Activated naive CD4-positive, alpha-beta T cell treated with anti-CD3 and anti-CD28 coated beads for 36 hours (primary cell): ENCODE measurements around the gene VIM. TPM values are rescaled to one million over a fixed set of nuclear protein-coding genes. Genes with fewer than 3 reads are reported as not detected.
A peak's percentile ranks its signal among the peaks of the same experiment; 100 is the strongest.

Experiments used
- CTCF ChIA-PET: fragments of 350-600 bp; sonication (Branson Sonifier 250); formaldehyde crosslinking; loops from one replicate; lab custom pipeline; 2021; ENCODE audit warnings: antibody characterized with exemption; lab: Charles Lee
- DNase-seq: peaks from one replicate; pipeline ENCODE4 v3.0.0-alpha.2; 2020
- H3K27ac Mint-ChIP-seq: one replicate; pipeline ENCODE4 v1.8.0; 2021; ENCODE audit warnings: mild to moderate bottlenecking, mixed read lengths
- H3K27me3 Mint-ChIP-seq: one replicate; pipeline ENCODE4 v1.8.0; 2021; ENCODE audit warnings: low read depth, mixed read lengths
- H3K36me3 Mint-ChIP-seq: one replicate; pipeline ENCODE4 v1.8.0; 2021; ENCODE audit warnings: low read depth, mixed read lengths
- H3K4me1 Mint-ChIP-seq: one replicate; pipeline ENCODE4 v1.8.0; 2021; ENCODE audit warnings: low read depth, mixed read lengths
- H3K4me3 Mint-ChIP-seq: one replicate; pipeline ENCODE4 v1.8.0; 2021; ENCODE audit warnings: mild to moderate bottlenecking, moderate library complexity, mixed read lengths
- H3K9me3 Mint-ChIP-seq: one replicate; pipeline ENCODE4 v1.8.0; 2021; ENCODE audit warnings: mixed read lengths
- intact Hi-C: fragments of 100-400 bp; cut with micrococcal nuclease; formaldehyde crosslinking; loops from one replicate; pipeline ENCODE4 v1.15.1; 2023
- total RNA-seq, 2 experiments: library from RNA; stranded (reverse); gene quantifications; one replicate each; pipeline ENCODE4 v1.2.3, GENCODE V29; 2021

VIM gene
- total RNA-seq, 2 experiments from 2014 or later: 58.3 to 60.6 TPM

GRCh38 chr10:17225808-17226207 lies 2.2 kb upstream of the VIM start:
- CTCF ChIA-PET: interaction anchor here (1.4 kb wide), 1 partner anchor 9 kb away, joined by 4 read pairs; no protein-coding TSS in a partner anchor
- intact Hi-C loops: loop anchor here (5.0 kb wide), 2 partner anchors 416 to 1431 kb away; partner anchors contain the start of genes ARL5B and STAM
- peaks cover 28% of the 10 kb centered on the region for H3K4me1 Mint-ChIP-seq
- peaks cover 2% of the 10 kb centered on the region for H3K27me3 Mint-ChIP-seq
- no peak for DNase-seq
- H3K9me3 Mint-ChIP-seq: no peaks in the 10 kb centered on the region
- no peak overlapping the region for H3K4me3 Mint-ChIP-seq
- no peaks in the 10 kb centered on the region for H3K36me3 Mint-ChIP-seq
- H3K27ac Mint-ChIP-seq: no peak overlapping the region

- H3K36me3 Mint-ChIP-seq: no peaks in the 10 kb centered on the region
- H3K4me3 Mint-ChIP-seq: no peak overlapping the region
- peaks cover 2% of the 10 kb centered on the region for H3K27me3 Mint-ChIP-seq
- intact Hi-C loops: loop anchor here (1.0 to 5.0 kb wide), 6 partner anchors 11 to 1430 kb away; partner anchors contain the start of genes ARL5B, RSU1 and STAM
- H3K27ac Mint-ChIP-seq: no peak overlapping the region
- CTCF ChIA-PET: interaction anchor here (0.9 to 3.2 kb wide), 5 partner anchors 10 to 216 kb away, joined by 3 to 19 read pairs (median 4); partner anchors contain the start of gene TRDMT1
- no peak for DNase-seq
- H3K9me3 Mint-ChIP-seq: no peaks in the 10 kb centered on the region
- peaks cover 37% of the 10 kb centered on the region for H3K4me1 Mint-ChIP-seq
Observed at GRCh38 chr10:17226891-17227303, 1.1 kb upstream of the VIM start.

- CTCF ChIA-PET: interaction anchor here (0.6 to 3.2 kb wide), 6 partner anchors 16 to 385 kb away, joined by 3 to 19 read pairs (median 5); partner anchors contain the start of gene TRDMT1
- peaks cover 2% of the 10 kb centered on the region for H3K27me3 Mint-ChIP-seq
- intact Hi-C loops: loop anchor here (1.0 to 5.0 kb wide), 11 partner anchors 11 to 1430 kb away; partner anchors contain the start of genes ARL5B, RSU1 and STAM
- H3K4me1 Mint-ChIP-seq: peaks cover 43% of the 10 kb centered on the region
- peak; percentile 38 for DNase-seq
- H3K4me3 Mint-ChIP-seq: peak overlapping the region; percentile 80
- no peaks in the 10 kb centered on the region for H3K36me3 Mint-ChIP-seq
- peak overlapping the region; percentile 73 for H3K27ac Mint-ChIP-seq
- H3K9me3 Mint-ChIP-seq: no peaks in the 10 kb centered on the region
Observed at GRCh38 chr10:17227367-17228090, 512 bp upstream of the VIM start.

GRCh38 chr10:17229016-17229716 lies 1.1 kb downstream of the VIM start:
- peaks cover 48% of the 10 kb centered on the region for H3K4me1 Mint-ChIP-seq

GRCh38 chr10:17229717-17229966 lies 1.6 kb downstream of the VIM start:
- peak overlapping the region; percentile 73 for H3K27ac Mint-ChIP-seq
- H3K27me3 Mint-ChIP-seq: peaks cover 2% of the 10 kb centered on the region
- H3K9me3 Mint-ChIP-seq: no peaks in the 10 kb centered on the region
- H3K4me1 Mint-ChIP-seq: peaks cover 52% of the 10 kb centered on the region
- H3K4me3 Mint-ChIP-seq: peak overlapping the region; percentile 80
- CTCF ChIA-PET: interaction anchor here (0.8 to 3.2 kb wide), 7 partner anchors 14 to 205 kb away, joined by 3 to 19 read pairs (median 8); partner anchors contain the start of gene TRDMT1
- intact Hi-C loops: loop anchor here (5.0 kb wide), 2 partner anchors 413 to 1428 kb away; partner anchors contain the start of genes ARL5B and STAM
- DNase-seq: no peak
- peaks cover 9% of the 10 kb centered on the region for H3K36me3 Mint-ChIP-seq

More at GRCh38 chr10:17229016-17229716, 1.1 kb downstream of the VIM start:
- Mint-ChIP-seq H3K4me3 (peak overlapping the region; percentile 80), H3K36me3 (peaks cover 4% of the 10 kb centered on the region), H3K27me3 (peaks cover 2% of the 10 kb centered on the region), H3K9me3 (no peaks in the 10 kb centered on the region), H3K27ac (peak overlapping the region; percentile 73)
- DNase-seq: peak; percentile 51
- CTCF ChIA-PET: interaction anchor here (0.9 to 3.2 kb wide), 8 partner anchors 14 to 386 kb away, joined by 3 to 19 read pairs (median 8); partner anchors contain the start of gene TRDMT1
- intact Hi-C loops: loop anchor here (5.0 kb wide), 2 partner anchors 413 to 1428 kb away; partner anchors contain the start of genes ARL5B and STAM

GRCh38 chr10:17229967-17230682 lies 2.1 kb downstream of the VIM start:
- peaks cover 13% of the 10 kb centered on the region for H3K36me3 Mint-ChIP-seq
- CTCF ChIA-PET: interaction anchor here (0.6 to 3.2 kb wide), 15 partner anchors 14 to 402 kb away, joined by 3 to 19 read pairs (median 3); partner anchors contain the start of gene TRDMT1
- H3K4me1 Mint-ChIP-seq: peaks cover 57% of the 10 kb centered on the region

GRCh38 chr10:17231788-17232187 lies 3.7 kb downstream of the VIM start:
- intact Hi-C loops: loop anchor here (1.0 to 5.0 kb wide), 4 partner anchors 199 to 794 kb away; partner anchors contain the start of gene PTER
- Mint-ChIP-seq H3K36me3 (peaks cover 26% of the 10 kb centered on the region), H3K9me3 (no peaks in the 10 kb centered on the region), H3K27me3 (no peaks in the 10 kb centered on the region), H3K4me1 (peaks cover 55% of the 10 kb centered on the region), H3K27ac (no peak overlapping the region), H3K4me3 (no peak overlapping the region)
- CTCF ChIA-PET: no interaction called here
- no peak for DNase-seq

More at GRCh38 chr10:17229967-17230682, 2.1 kb downstream of the VIM start:
- Mint-ChIP-seq H3K9me3 (no peaks in the 10 kb centered on the region), H3K4me3 (peak overlapping the region; percentile 80), H3K27me3 (no peaks in the 10 kb centered on the region), H3K27ac (peak overlapping the region; percentile 81)
- DNase-seq: peak; percentile 93
- intact Hi-C loops: loop anchor here (1.0 to 5.0 kb wide), 6 partner anchors 29 to 1427 kb away; partner anchors contain the start of genes ARL5B, PTER, STAM and TRDMT1

- H3K27me3 Mint-ChIP-seq: no peaks in the 10 kb centered on the region
- intact Hi-C loops: loop anchor here (1.0 to 5.0 kb wide), 2 partner anchors 212 to 795 kb away; partner anchors contain the start of gene PTER
- H3K4me1 Mint-ChIP-seq: peaks cover 49% of the 10 kb centered on the region
- H3K27ac Mint-ChIP-seq: no peak overlapping the region
- peaks cover 26% of the 10 kb centered on the region for H3K36me3 Mint-ChIP-seq
- no peak overlapping the region for H3K4me3 Mint-ChIP-seq
- no peak for DNase-seq
- CTCF ChIA-PET: interaction anchor here (0.7 kb wide), 2 partner anchors 18 to 360 kb away, joined by 3 read pairs; no protein-coding TSS in a partner anchor
- no peaks in the 10 kb centered on the region for H3K9me3 Mint-ChIP-seq
Observed at GRCh38 chr10:17232276-17232960, 4.4 kb downstream of the VIM start.

- no peak for DNase-seq
- Mint-ChIP-seq H3K27me3 (no peaks in the 10 kb centered on the region), H3K4me3 (no peak overlapping the region), H3K36me3 (peaks cover 26% of the 10 kb centered on the region), H3K27ac (no peak overlapping the region), H3K4me1 (peaks cover 40% of the 10 kb centered on the region), H3K9me3 (no peaks in the 10 kb centered on the region)
- intact Hi-C loops: loop anchor here (5.0 kb wide), 1 partner anchor 796 kb away; the partner anchor contains the start of gene PTER
- CTCF ChIA-PET: interaction anchor here (0.7 kb wide), 1 partner anchor 361 kb away, joined by 3 read pairs; no protein-coding TSS in a partner anchor
Observed at GRCh38 chr10:17233286-17233991, 5.4 kb downstream of the VIM start.

GRCh38 chr10:17234431-17234945 lies 6.4 kb downstream of the VIM start:
- CTCF ChIA-PET: interaction anchor here (1.6 kb wide), 1 partner anchor 22 kb away, joined by 3 read pairs; no protein-coding TSS in a partner anchor
- no peak for DNase-seq
- Mint-ChIP-seq H3K27me3 (no peaks in the 10 kb centered on the region), H3K9me3 (no peaks in the 10 kb centered on the region), H3K36me3 (peaks cover 26% of the 10 kb centered on the region), H3K4me3 (no peak overlapping the region), H3K27ac (no peak overlapping the region), H3K4me1 (peaks cover 40% of the 10 kb centered on the region)
- intact Hi-C loops: loop anchor here (5.0 kb wide), 1 partner anchor 797 kb away; the partner anchor contains the start of gene PTER
